Psoas muscle (tissue), 8 donors: ENCODE data around the gene NBPF3. TPM values are rescaled to one million over a fixed set of nuclear protein-coding genes. Genes with fewer than 3 reads are reported as not detected.
"Not testable (repeated sequence)": the region's sequence is repeated elsewhere in the genome, so short reads cannot be mapped to it uniquely, and the experiment has no call there.

Source experiments
- ATAC-seq, 4 donors: fragments of 200-7000 bp; cut with Tn5 transposase; one replicate each; pipeline ENCODE4 v1.9.1; 2020; ENCODE audit warnings: moderate library complexity in 3 of 4, mild to moderate bottlenecking in 2 of 4
- DNase-seq, 2 donors: peaks; one replicate each; pipeline ENCODE4 v3.0.0-alpha.2; 2020
- H3K27ac ChIP-seq: fragments of 200-600 bp; one replicate; pipeline ENCODE4 v1.8.0; 2022
- H3K27me3 ChIP-seq, 3 donors: fragments of 200-600 bp in 1 of 3; one replicate each; pipeline versions ENCODE4 v1.6.1 to v1.8.0; 2013 to 2022; ENCODE audit warnings: low read length in 2 of 3, mild to moderate bottlenecking in 2 of 3, moderate library complexity in 1 of 3; ENCODE audit not compliant: insufficient read depth in 3 of 3
- H3K36me3 ChIP-seq, 2 donors: fragments of 200-600 bp in 1 of 2; one replicate each; pipeline versions ENCODE4 v1.6.1 to v1.8.0; 2013 to 2022; ENCODE audit warnings: low read depth in 1 of 2, mild to moderate bottlenecking in 1 of 2, moderate library complexity in 1 of 2; ENCODE audit not compliant: insufficient read depth in 1 of 2
- H3K4me1 ChIP-seq: fragments of 200-600 bp; one replicate; pipeline ENCODE4 v1.8.0; 2022
- H3K4me3 ChIP-seq: fragments of 200-600 bp; one replicate; pipeline ENCODE4 v1.8.0; 2022; ENCODE audit warnings: mild to moderate bottlenecking
- H3K9me3 ChIP-seq: fragments of 200-600 bp; one replicate; pipeline ENCODE4 v1.8.0; 2022
- WGBS, 3 donors: extraction: QIAGEN DNeasy Blood & Tissue Kit; methylation state at CpG; one replicate each; pipeline versions ENCODE4 v1.1.6 to v1.1.7; 2013; 5-methylcytosine and 5-hydroxymethylcytosine counted together
- intact Hi-C, 2 donors: fragments of 100-400 bp; cut with DNase I; formaldehyde crosslinking; loops; one replicate each; pipeline versions ENCODE4 v1.11.0 to v1.14.2; 2022
- polyA plus RNA-seq, 3 donors: library from polyadenylated mRNA; stranded (reverse); fragments of 200-250 nt; gene quantifications; one replicate each; pipeline ENCODE4 v1.2.3, GENCODE V29; 2013
- total RNA-seq, 4 donors: library from RNA; stranded (reverse); fragmentation: NEBNext Ultra II Directional in 2 of 4; extraction: Animal tissue kit (Norgen Biotek cat#: 25700) in 2 of 4; gene quantifications; one replicate each; pipeline versions ENCODE4 v1.2.1 to v1.2.4, GENCODE V29; 2021 to 2023
- TF ChIP-seq, protein P1 (sequence below): fragments of 200-600 bp; IDR thresholded peaks from one replicate; pipeline ENCODE4 v1.8.0; 2022; ENCODE audit warnings: antibody characterized with exemption
- donor health status: healthy with polysubstance abuse.
- donor health status: DM: no; HTN: no; CAD: no; lungs with moderate emphysema.
- donor health status: Bipolar disorder and iron deficiency.
- donor health status: healthy.
- donor health status: DM: yes; HTN: yes; CAD: no.
- donor health status: DM: no; HTN: no; CAD: no.
- donor health status: DM: no; HTN: no; CAD: no.
- donor health status: DM: yes; HTN: yes; CAD: no.

The NBPF3 gene
- total and polyA plus RNA-seq, 7 donors, result 0.10 to 1.9 (median 0.89) TPM

DNA sequence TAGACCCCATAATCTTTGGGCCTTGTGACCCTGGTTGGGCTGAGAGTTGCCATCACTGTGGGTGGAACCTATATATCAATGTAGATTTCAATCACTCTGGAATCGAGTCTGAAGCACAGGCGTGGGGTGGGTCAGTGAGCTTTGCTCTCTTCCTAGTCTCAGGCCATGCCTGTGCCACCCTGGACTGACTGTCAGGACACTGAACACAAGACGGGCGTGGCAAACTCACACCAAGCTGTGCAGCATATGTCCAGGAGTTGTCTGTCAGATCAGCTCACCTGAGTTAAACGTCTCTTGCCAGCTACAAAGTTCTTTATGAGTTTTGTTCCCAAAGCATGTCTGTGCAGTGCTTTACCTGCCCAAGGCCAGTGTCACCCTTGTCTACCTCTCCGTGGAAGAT lies 38.4 kb downstream of the NBPF3 start:
- no peaks in the 10 kb centered on the region for H3K36me3 ChIP-seq
- intact Hi-C loops, result no loop called here
- H3K4me1 ChIP-seq, result no peaks in the 10 kb centered on the region

DNA sequence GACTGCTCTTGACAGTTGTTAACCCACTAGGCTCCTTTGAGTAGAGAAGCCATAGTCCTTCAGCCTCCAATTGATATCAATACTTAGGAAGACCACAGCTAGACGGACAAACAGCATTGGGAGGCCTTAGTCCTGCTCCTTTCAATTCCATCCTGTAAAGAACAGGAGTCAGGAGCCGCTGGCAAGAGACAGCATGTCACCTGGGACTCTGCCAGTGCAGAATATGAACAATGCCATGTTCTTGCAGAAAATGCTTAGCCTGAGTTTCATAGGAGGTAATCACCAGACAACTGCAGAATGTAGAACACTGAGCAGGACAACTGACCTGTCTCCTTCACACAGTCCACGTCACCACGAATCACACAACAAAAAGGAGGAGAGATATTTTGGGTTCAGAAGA lies 43.9 kb downstream of the NBPF3 start:
- peaks cover 0 to 17% (median 0%) of the 10 kb centered on the region in 3 donors for H3K27me3 ChIP-seq
- H3K9me3 ChIP-seq, H3K36me3 ChIP-seq, intact Hi-C loops, H3K4me3 ChIP-seq, H3K4me1 ChIP-seq, ATAC-seq, H3K27ac ChIP-seq, DNase-seq: not testable (repeated sequence)
- WGBS, 3 donors, result 94 to 100% (median 95%) methylated on average over 2 to 4 of the region's 4 CpGs

More for the DNA sequence above, 38.4 kb downstream of the NBPF3 start:
- Histone ChIP-seq H3K27ac (no peak overlapping the region), H3K9me3 (no peaks in the 10 kb centered on the region), H3K27me3 (no peaks in the 10 kb centered on the region), H3K4me3 (no peak overlapping the region)
- ATAC-seq, result no peak
- no peak for DNase-seq
- TF ChIP-seq, protein P1, sequence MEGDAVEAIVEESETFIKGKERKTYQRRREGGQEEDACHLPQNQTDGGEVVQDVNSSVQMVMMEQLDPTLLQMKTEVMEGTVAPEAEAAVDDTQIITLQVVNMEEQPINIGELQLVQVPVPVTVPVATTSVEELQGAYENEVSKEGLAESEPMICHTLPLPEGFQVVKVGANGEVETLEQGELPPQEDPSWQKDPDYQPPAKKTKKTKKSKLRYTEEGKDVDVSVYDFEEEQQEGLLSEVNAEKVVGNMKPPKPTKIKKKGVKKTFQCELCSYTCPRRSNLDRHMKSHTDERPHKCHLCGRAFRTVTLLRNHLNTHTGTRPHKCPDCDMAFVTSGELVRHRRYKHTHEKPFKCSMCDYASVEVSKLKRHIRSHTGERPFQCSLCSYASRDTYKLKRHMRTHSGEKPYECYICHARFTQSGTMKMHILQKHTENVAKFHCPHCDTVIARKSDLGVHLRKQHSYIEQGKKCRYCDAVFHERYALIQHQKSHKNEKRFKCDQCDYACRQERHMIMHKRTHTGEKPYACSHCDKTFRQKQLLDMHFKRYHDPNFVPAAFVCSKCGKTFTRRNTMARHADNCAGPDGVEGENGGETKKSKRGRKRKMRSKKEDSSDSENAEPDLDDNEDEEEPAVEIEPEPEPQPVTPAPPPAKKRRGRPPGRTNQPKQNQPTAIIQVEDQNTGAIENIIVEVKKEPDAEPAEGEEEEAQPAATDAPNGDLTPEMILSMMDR, result no peak
- WGBS, 3 donors, result 88 to 96% (median 92%) methylated on average over 6 of the region's 6 CpGs

DNA sequence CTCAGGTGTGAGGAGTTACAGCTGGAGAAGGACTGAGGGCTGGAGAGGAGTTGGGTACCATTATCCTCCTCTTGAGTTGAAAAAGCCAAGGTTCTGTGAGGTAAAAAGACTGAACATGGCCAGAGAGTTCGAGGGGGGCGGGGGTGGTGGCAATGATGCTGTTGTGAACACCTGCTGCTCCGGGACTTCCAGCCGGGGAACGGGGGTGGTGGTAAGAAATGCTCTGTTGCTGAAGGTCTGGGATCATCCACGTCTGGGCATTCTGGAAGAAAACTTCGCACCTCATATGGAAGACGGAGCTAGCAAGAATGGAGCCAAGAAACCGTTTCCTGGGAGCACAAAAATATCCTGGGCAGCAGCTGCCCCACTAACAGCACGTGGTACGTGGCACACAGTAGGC lies 49.2 kb downstream of the NBPF3 start:
- ATAC-seq (no peak), DNase-seq (no peak)
- H3K4me1 ChIP-seq, result no peaks in the 10 kb centered on the region
- no peak overlapping the region for H3K27ac ChIP-seq
- 70 to 77% (median 71%) methylated on average over 11 of the region's 11 CpGs for WGBS, 3 donors
- TF ChIP-seq, protein P1, result no peak
- no peaks in the 10 kb centered on the region for H3K9me3 ChIP-seq
- no peaks in the 10 kb centered on the region for H3K36me3 ChIP-seq
- H3K27me3 ChIP-seq, result peaks cover 0 to 50% (median 0%) of the 10 kb centered on the region in 3 donors
- intact Hi-C loops, result no loop called here
- H3K4me3 ChIP-seq, result no peak overlapping the region

DNA sequence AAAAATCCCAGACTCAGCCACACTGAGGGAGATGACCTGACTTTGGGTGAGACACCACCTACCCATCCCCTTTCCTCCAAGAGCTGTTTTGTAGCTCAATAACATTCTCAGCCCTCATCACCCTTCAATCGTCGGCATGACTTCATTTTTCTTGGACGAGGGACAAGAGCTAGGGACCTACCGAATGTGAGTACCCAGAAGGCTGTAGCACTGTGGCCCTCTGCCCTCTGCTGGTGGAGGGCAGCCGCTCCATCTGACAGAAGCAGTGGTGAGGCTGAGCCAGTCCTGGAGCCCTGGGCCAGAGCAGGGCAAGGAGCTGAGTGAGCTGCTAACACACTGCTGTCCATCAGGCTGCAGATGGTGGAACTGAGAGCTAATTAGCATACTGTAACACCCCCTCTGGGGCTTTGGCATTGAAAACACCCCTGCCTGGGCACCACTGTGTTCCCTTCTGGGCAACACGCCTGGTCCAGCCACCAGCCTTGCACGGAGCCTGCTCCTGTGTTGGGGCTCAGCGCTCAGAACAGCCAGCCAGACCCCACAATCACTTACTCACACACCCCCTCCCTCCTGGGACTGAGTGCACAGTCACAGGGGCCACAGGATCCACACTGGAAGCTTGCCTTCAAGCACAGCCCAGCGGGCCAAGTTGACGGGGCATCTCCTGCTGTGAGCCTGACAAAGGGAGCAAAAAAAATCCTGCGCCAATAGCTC lies 51.0 kb downstream of the NBPF3 start:
- Histone ChIP-seq H3K9me3 (no peaks in the 10 kb centered on the region), H3K27ac (no peak overlapping the region), H3K36me3 (no peaks in the 10 kb centered on the region), H3K27me3 (peaks cover 0 to 53% (median 0%) of the 10 kb centered on the region in 3 donors), H3K4me3 (no peak overlapping the region), H3K4me1 (no peaks in the 10 kb centered on the region)
- DNase-seq (no peak), ATAC-seq (no peak)
- TF ChIP-seq, protein P1, result peak; percentile 11
- intact Hi-C loops, result no loop called here
- WGBS, 3 donors, result 50 to 58% (median 52%) methylated on average over 11 of the region's 11 CpGs

DNA sequence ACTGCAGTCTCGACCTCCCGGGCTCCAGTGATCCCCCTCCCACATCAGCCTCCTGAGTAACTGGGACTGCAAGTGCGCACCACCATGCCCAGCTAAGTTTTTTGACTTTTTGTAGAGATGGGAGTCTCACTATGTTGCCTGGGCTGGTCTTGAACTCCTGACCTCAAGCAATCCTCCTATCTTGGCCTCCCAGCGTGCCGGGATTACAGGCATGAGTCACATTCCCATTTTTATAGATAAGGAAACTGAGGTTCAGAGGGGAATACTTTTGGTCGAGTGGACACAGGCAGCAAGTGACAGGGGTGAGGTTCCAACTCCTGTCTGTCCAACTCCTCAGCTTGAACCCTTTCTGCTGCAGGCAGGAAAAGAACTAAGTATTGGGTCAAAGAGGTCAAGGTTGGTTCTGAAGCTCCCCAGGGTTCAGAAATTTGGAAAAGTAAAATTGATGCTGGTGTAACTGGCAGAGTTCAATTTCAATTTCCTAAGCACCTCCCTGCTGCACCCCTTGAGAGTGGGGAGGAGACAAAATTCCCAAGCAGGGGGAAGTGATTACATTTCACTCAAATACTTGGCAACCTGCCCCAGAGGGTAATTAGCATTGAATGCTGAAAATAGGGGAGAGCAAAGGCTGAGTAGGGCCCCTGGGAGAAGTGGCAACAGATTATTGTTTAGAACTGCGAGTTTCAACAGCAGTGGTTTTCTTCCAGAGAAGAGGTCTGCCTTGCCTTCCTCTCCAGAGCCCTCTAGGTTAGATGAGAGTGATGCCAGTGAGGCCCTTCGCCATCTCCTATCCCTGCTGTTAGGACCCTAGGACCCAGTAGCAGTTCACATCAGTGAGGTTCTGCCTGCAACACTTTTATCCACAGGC lies 51.8 kb downstream of the NBPF3 start:
- peaks cover 0 to 53% (median 0%) of the 10 kb centered on the region in 3 donors for H3K27me3 ChIP-seq
- WGBS, 3 donors, result 51 to 60% (median 56%) methylated on average over 8 of the region's 8 CpGs
- ATAC-seq, result no peak
- intact Hi-C loops, result no loop called here
- TF ChIP-seq, protein P1, result no peak
- H3K4me1 ChIP-seq, result no peaks in the 10 kb centered on the region
- no peak for DNase-seq
- H3K4me3 ChIP-seq, result no peak overlapping the region
- H3K36me3 ChIP-seq, result no peaks in the 10 kb centered on the region
- H3K27ac ChIP-seq, result no peak overlapping the region
- no peaks in the 10 kb centered on the region for H3K9me3 ChIP-seq
